H9 (cell line): ENCODE results near the gene PDE6D. TPM values are rescaled to one million over a fixed set of nuclear protein-coding genes. Genes with fewer than 3 reads are reported as not detected.

Source experiments
- DNase-seq: peaks from one replicate; pipeline ENCODE4 v3.0.0-alpha.2; 2017
- H2AFZ ChIP-seq: one replicate; pipeline ENCODE4 v1.6.1; 2013; ENCODE audit warnings: mild to moderate bottlenecking, low read length, control low read depth, moderate library complexity
- H2AK5ac ChIP-seq: 2 replicates; pipeline ENCODE4 v1.6.1; 2013; ENCODE audit warnings: low read length, control low read depth, mixed read lengths; ENCODE audit not compliant: insufficient read length
- H2BK120ac ChIP-seq: one replicate; pipeline ENCODE4 v1.6.1; 2013; ENCODE audit warnings: low read depth, mild to moderate bottlenecking, low read length, control low read depth, inconsistent platforms; ENCODE audit not compliant: poor library complexity, severe bottlenecking
- H2BK12ac ChIP-seq: 2 replicates; pipeline ENCODE4 v1.6.1; 2013; ENCODE audit warnings: low read length, control low read depth, mixed read lengths, low read depth; ENCODE audit not compliant: insufficient read length
- H2BK15ac ChIP-seq: 2 replicates; pipeline ENCODE4 v1.6.1; 2013; ENCODE audit warnings: low read depth, low read length, control low read depth
- H2BK20ac ChIP-seq: one replicate; pipeline ENCODE4 v1.6.1; 2013; ENCODE audit warnings: low read depth, mild to moderate bottlenecking, low read length, control low read depth, inconsistent platforms; ENCODE audit not compliant: poor library complexity, severe bottlenecking
- H2BK5ac ChIP-seq: 2 replicates; pipeline ENCODE4 v1.6.1; 2013; ENCODE audit warnings: low read length, control low read depth, mixed read lengths; ENCODE audit not compliant: insufficient read length
- H3K14ac ChIP-seq: 2 replicates; pipeline ENCODE4 v1.6.1; 2013; ENCODE audit warnings: low read length, control low read depth; ENCODE audit not compliant: insufficient read depth
- H3K18ac ChIP-seq: 2 replicates; pipeline ENCODE4 v1.6.1; 2013; ENCODE audit warnings: low read depth, mild to moderate bottlenecking, mixed read lengths, low read length, control low read depth; ENCODE audit not compliant: insufficient read length
- H3K23ac ChIP-seq: 2 replicates; pipeline ENCODE4 v1.6.1; 2013; ENCODE audit warnings: low read length, control low read depth, mixed read lengths, low read depth; ENCODE audit not compliant: insufficient read length
- H3K23me2 ChIP-seq: 2 replicates; pipeline ENCODE4 v1.6.1; 2013; ENCODE audit warnings: low read depth, mild to moderate bottlenecking, mixed read lengths, low read length, control low read depth; ENCODE audit not compliant: insufficient read length, poor library complexity, severe bottlenecking
- H3K27ac ChIP-seq: 2 replicates; pipeline ENCODE4 v1.5.1; 2013; ENCODE audit warnings: low read length, control low read depth, mixed read lengths, low read depth; ENCODE audit not compliant: insufficient read length
- H3K27me3 ChIP-seq: 2 replicates; pipeline ENCODE4 v1.6.1; 2013; ENCODE audit warnings: low read length, control low read depth, inconsistent platforms; ENCODE audit not compliant: insufficient read depth
- H3K4ac ChIP-seq: 2 replicates; pipeline ENCODE4 v1.6.1; 2013; ENCODE audit warnings: low read depth, mild to moderate bottlenecking, control low read depth, inconsistent platforms, low read length, moderate library complexity
- H3K4me1 ChIP-seq: 2 replicates; pipeline ENCODE4 v1.6.1; 2013; ENCODE audit warnings: low read length, control low read depth, inconsistent platforms; ENCODE audit not compliant: insufficient read depth
- H3K4me2 ChIP-seq: 2 replicates; pipeline ENCODE4 v1.6.1; 2013; ENCODE audit warnings: low read length, control low read depth, mixed read lengths; ENCODE audit not compliant: insufficient read length, insufficient read depth
- H3K56ac ChIP-seq: 2 replicates; pipeline ENCODE4 v1.6.1; 2013; ENCODE audit warnings: low read depth, mild to moderate bottlenecking, mixed read lengths, low read length, control low read depth; ENCODE audit not compliant: insufficient read length
- H3K79me1 ChIP-seq: 2 replicates; pipeline ENCODE4 v1.6.1; 2013; ENCODE audit warnings: low read depth, mild to moderate bottlenecking, moderate library complexity, low read length, control low read depth, inconsistent platforms; ENCODE audit not compliant: insufficient read depth, poor library complexity, severe bottlenecking
- H3K79me2 ChIP-seq: 2 replicates; pipeline ENCODE4 v1.6.1; 2013; ENCODE audit warnings: low read length, control low read depth, inconsistent platforms; ENCODE audit not compliant: insufficient read depth
- H3K9ac ChIP-seq: 2 replicates; pipeline ENCODE4 v1.6.1; 2013; ENCODE audit warnings: low read length, control low read depth, mixed read lengths; ENCODE audit not compliant: insufficient read length; ENCODE audit errors: extremely low read depth
- H3K9me3 ChIP-seq: one replicate; pipeline ENCODE4 v1.6.1; 2013; ENCODE audit warnings: low read depth, low read length, inconsistent platforms; ENCODE audit not compliant: control insufficient read depth
- H3T11ph ChIP-seq: one replicate; pipeline ENCODE4 v1.6.1; 2013; ENCODE audit warnings: mild to moderate bottlenecking, low read length, control low read depth, inconsistent platforms
- H4K20me1 ChIP-seq: one replicate; pipeline ENCODE4 v1.6.1; 2013; ENCODE audit not compliant: control insufficient read depth, insufficient read length, insufficient read depth
- H4K5ac ChIP-seq: 2 replicates; pipeline ENCODE4 v1.6.1; 2013; ENCODE audit warnings: low read depth, mild to moderate bottlenecking, mixed read lengths, low read length, control low read depth; ENCODE audit not compliant: insufficient read length
- H4K8ac ChIP-seq: replicated peaks from 2 replicates; pipeline ENCODE4 v1.6.1; 2013; ENCODE audit warnings: low read length, control low read depth, mixed read lengths, low read depth; ENCODE audit not compliant: insufficient read length
- H4K91ac ChIP-seq: 2 replicates; pipeline ENCODE4 v1.6.1; 2013; ENCODE audit warnings: low read depth, mild to moderate bottlenecking, moderate library complexity, mixed read lengths, low read length, control low read depth; ENCODE audit not compliant: insufficient read length
- H3K27ac Mint-ChIP-seq, 3 experiments: 2 replicates in 2 of 3; 3 replicates in 1 of 3; pipeline ENCODE4 v1.8.0; 2020 to 2021; ENCODE audit warnings: mixed read lengths in 3 of 3, mild to moderate bottlenecking in 1 of 3, moderate library complexity in 1 of 3
- H3K27me3 Mint-ChIP-seq: 2 replicates; pipeline ENCODE4 v1.8.0; 2021; ENCODE audit warnings: low read depth, mild to moderate bottlenecking, moderate library complexity, mixed read lengths
- H3K36me3 Mint-ChIP-seq, 3 experiments: 2 replicates in 2 of 3; 3 replicates in 1 of 3; pipeline ENCODE4 v1.8.0; 2020 to 2021; ENCODE audit warnings: low read depth in 3 of 3, mixed read lengths in 3 of 3; ENCODE audit not compliant: insufficient read depth in 1 of 3
- H3K4me1 Mint-ChIP-seq, 2 experiments: 2 replicates each; pipeline ENCODE4 v1.8.0; 2020; ENCODE audit warnings: mixed read lengths in 2 of 2
- H3K4me3 Mint-ChIP-seq, 2 experiments: 2 replicates in 1 of 2; 3 replicates in 1 of 2; pipeline ENCODE4 v1.8.0; 2020 to 2021; ENCODE audit warnings: mild to moderate bottlenecking in 2 of 2, mixed read lengths in 2 of 2, moderate library complexity in 1 of 2
- H3K9me3 Mint-ChIP-seq, 2 experiments: 2 replicates in 1 of 2; 3 replicates in 1 of 2; pipeline ENCODE4 v1.8.0; 2020; ENCODE audit warnings: mild to moderate bottlenecking in 2 of 2, mixed read lengths in 2 of 2, moderate library complexity in 1 of 2
- CTCF ChIP-seq: fragments of 200-600 bp; sonication (generic); conservative IDR thresholded peaks from 3 replicates; pipeline ENCODE4 v1.8.0; 2021; ENCODE audit warnings: antibody characterized with exemption, mild to moderate bottlenecking
- WGBS: extraction: QIAGEN DNeasy Blood & Tissue Kit; methylation state at CpG from one replicate; pipeline ENCODE4 v1.1.7; 2013; ENCODE audit warnings: missing lambda C conversion rate, low lambda C conversion rate, mixed read lengths; ENCODE audit not compliant: insufficient read length; ENCODE audit errors: extremely low coverage; 5-methylcytosine and 5-hydroxymethylcytosine counted together
- total RNA-seq: library from RNA; stranded (reverse); gene quantifications from 2 replicates; pipeline ENCODE4 v1.2.1, GENCODE V29; 2021

PDE6D gene
- total RNA-seq, 1 experiment from 2014 or later = 33.7 TPM

GRCh38 chr2:231785413-231785812 is 4.3 kb upstream of the PDE6D start:
- no peak for TF ChIP-seq CTCF
- Histone ChIP-seq H4K91ac (no peak overlapping the region), H3K56ac (no peak overlapping the region), H3K23ac (no peak overlapping the region), H3K27me3 (no peaks in the 10 kb centered on the region), H4K20me1 (no peaks in the 10 kb centered on the region), H2BK12ac (no peak overlapping the region), H3K9me3 (no peaks in the 10 kb centered on the region), H3K4ac (no peak overlapping the region), H4K5ac (peak overlapping the region; percentile 41), H3K79me1 (peaks cover 3% of the 10 kb centered on the region), H3K79me2 (peaks cover 9% of the 10 kb centered on the region; the same call in 1 of the 2 replicates), H2BK5ac (no peak overlapping the region), H3K4me2 (peak overlapping the region; percentile 99), H3K4me1 (no peaks in the 10 kb centered on the region), H2AFZ (no peak overlapping the region), H3K23me2 (peaks cover 12% of the 10 kb centered on the region), H3T11ph (no peak overlapping the region), H3K14ac (no peak overlapping the region), H2BK15ac (no peak overlapping the region), H3K9ac (peak overlapping the region; percentile 88), H2AK5ac (no peak overlapping the region), H2BK120ac (no peak overlapping the region), H2BK20ac (no peak overlapping the region), H4K8ac (peak overlapping the region; percentile 27), H3K18ac (no peak overlapping the region), H3K27ac (peak overlapping the region; percentile 80)
- peaks cover 27 to 36% of the 10 kb centered on the region in 2 experiments for H3K4me1 Mint-ChIP-seq
- H3K27me3 Mint-ChIP-seq = no peaks in the 10 kb centered on the region
- no peaks in the 10 kb centered on the region; a peak in 1 of 5 replicates for H3K9me3 Mint-ChIP-seq
- peak overlapping the region; percentile 83 to 94 for H3K4me3 Mint-ChIP-seq
- H3K36me3 Mint-ChIP-seq = peaks cover 2 to 22% (median 17%) of the 10 kb centered on the region in 3 experiments; a peak in 6 of 7 replicates
- no peak for DNase-seq
- H3K27ac Mint-ChIP-seq = peak overlapping the region in 2 of 3 experiments; percentile 98 to 99; a peak in 3 of 7 replicates
- WGBS = no CpG with 5 or more reads among the region's 2 CpGs
